IPS DF 6.9 (cell line): ENCODE data around the gene XPC.
"Not testable (repeated sequence)": the region's sequence is repeated elsewhere in the genome, so short reads cannot be mapped to it uniquely, and the experiment has no call there.

Experiments
- DNase-seq: peaks from one replicate; pipeline ENCODE4 v3.0.0-alpha.2; 2013; ENCODE audit warnings: low read depth, low spot score
- H3K27ac ChIP-seq: one replicate; pipeline ENCODE4 v1.5.1; 2013; ENCODE audit warnings: low read length, control low read depth
- H3K27me3 ChIP-seq: 2 replicates; pipeline ENCODE4 v1.6.1; 2013; ENCODE audit warnings: mild to moderate bottlenecking, low read length; ENCODE audit not compliant: control insufficient read depth, insufficient read depth
- H3K36me3 ChIP-seq: 2 replicates; pipeline ENCODE4 v1.6.1; 2013; ENCODE audit warnings: low read length; ENCODE audit not compliant: control insufficient read depth, insufficient read depth
- H3K4me1 ChIP-seq: 2 replicates; pipeline ENCODE4 v1.6.1; 2013; ENCODE audit warnings: low read length; ENCODE audit not compliant: control insufficient read depth, insufficient read depth
- H3K4me3 ChIP-seq: 2 replicates; pipeline ENCODE4 v1.5.1; 2013; ENCODE audit warnings: mild to moderate bottlenecking, low read length
- H3K9me3 ChIP-seq: 2 replicates; pipeline ENCODE4 v1.6.1; 2013; ENCODE audit warnings: low read length, inconsistent platforms; ENCODE audit not compliant: control insufficient read depth, insufficient read depth
- WGBS: extraction: QIAGEN DNeasy Blood & Tissue Kit; methylation state at CpG from one replicate; pipeline ENCODE4 v1.1.7; 2013; ENCODE audit warnings: mixed read lengths, missing lambda C conversion rate; ENCODE audit not compliant: insufficient read length, insufficient coverage; 5-methylcytosine and 5-hydroxymethylcytosine counted together

Gene XPC

DNA sequence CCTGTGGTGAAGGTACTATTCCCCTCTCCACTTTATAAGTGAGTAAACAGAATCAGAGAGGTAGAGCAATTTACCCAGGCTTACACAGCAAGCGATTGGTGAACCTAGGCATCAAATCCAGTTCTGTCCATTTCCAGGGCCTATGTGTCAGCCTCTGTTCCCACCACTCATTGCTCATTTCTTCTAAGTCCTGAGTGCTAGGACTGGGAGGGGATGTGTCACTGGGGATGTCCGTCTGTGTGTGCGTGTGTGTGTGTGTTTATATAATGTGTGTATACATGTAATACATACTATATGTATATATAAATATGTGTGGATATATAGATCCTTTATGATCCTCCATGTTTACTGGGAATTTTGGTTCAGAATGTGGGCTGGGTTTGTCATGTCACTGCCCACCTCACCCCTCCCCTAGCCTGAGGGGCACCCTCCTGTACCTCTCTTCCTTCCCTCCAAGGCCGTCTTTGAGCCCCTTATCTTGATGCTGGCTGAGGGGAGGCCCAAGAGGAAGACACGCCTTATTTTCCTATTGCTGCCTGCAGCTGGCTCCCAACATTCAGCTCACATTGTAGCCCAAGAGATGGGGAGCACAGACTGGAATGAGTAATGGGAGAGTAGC lies 51.4 kb downstream of the XPC start:
- Histone ChIP-seq H3K4me3 (no peak overlapping the region), H3K27ac (no peak overlapping the region), H3K9me3 (no peaks in the 10 kb centered on the region), H3K27me3 (no peaks in the 10 kb centered on the region), H3K36me3 (peaks cover 15% of the 10 kb centered on the region; the same call in 1 of the 2 replicates), H3K4me1 (peaks cover 2% of the 10 kb centered on the region)
- no CpG with 5 or more reads among the region's 5 CpGs for WGBS
- no peak for DNase-seq

GRCh38 chr3:14126017-14126886 lies 52.1 kb downstream of the XPC start:
- no CpG with 5 or more reads among the region's 11 CpGs for WGBS
- no peak for DNase-seq

DNA sequence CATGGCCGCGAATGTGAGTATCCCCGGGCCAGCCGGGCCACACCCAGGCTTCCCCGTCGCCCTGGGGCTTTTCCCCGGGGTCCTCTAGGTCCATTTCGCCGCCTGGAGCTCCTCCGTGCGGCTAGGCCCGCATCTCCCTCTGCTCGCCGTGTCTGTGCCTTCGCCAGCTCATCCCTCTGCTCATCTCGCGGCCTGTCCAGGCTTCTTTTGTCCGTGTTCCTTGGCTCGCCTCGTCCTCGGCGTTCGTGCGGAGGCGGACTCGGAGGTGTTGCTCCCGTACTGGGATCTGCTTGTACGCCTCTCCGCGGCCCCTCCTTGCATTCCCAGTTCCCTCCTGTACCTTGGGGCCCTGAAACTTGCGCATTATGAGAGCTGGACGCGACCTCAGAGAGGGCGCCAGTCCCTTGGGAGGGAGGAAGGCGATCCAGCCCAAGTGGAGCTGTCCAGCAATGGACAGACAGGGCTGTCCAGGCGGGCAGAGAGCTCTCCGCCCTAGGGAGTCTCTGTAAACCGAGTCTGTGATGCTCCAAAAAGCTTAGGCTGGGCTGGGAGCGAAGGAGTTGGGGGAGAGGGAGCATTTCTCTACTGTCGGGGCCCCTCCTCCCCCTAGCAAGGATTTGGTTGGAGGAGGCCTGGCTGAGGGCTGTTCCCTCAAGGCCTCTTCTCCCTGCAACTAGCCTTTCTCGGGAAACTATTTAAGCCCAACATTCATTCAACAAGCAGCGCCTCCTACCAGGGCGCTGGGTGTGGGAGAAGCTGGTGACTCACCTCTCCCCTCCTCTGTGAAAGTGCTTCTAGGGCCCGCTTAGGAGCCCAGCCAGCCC lies 53.0 kb downstream of the XPC start:
- Histone ChIP-seq H3K4me3 (peak overlapping the region; percentile 83), H3K36me3 (peaks cover 3% of the 10 kb centered on the region; the same call in 1 of the 2 replicates), H3K27ac (no peak overlapping the region), H3K27me3 (no peaks in the 10 kb centered on the region), H3K9me3 (no peaks in the 10 kb centered on the region), H3K4me1 (peaks cover 2% of the 10 kb centered on the region)
- no peak for DNase-seq
- no CpG with 5 or more reads among the region's 44 CpGs for WGBS

More at GRCh38 chr3:14126017-14126886, 52.1 kb downstream of the XPC start:
- H3K4me3 ChIP-seq = no peak overlapping the region; the same call in 1 of the 2 replicates
- peaks cover 12% of the 10 kb centered on the region; the same call in 1 of the 2 replicates for H3K36me3 ChIP-seq
- no peak overlapping the region for H3K27ac ChIP-seq
- H3K9me3 ChIP-seq = no peaks in the 10 kb centered on the region
- peaks cover 2% of the 10 kb centered on the region for H3K4me1 ChIP-seq
- H3K27me3 ChIP-seq = no peaks in the 10 kb centered on the region

GRCh38 chr3:14124615-14125192 lies 53.7 kb downstream of the XPC start, which contains the start of the genes CHCHD4 and TMEM43:
Gene CHCHD4, minus strand, starts transcription at chr3:14124870. Its CDS starts 194 bp downstream, at chr3:14124676.
Gene TMEM43, plus strand, starts transcription at chr3:14125052. Its CDS starts 142 bp downstream, at chr3:14125194.
- peak within 1 kb of the TSS; percentile 83 for H3K4me3 ChIP-seq
- H3K4me1 ChIP-seq = peaks cover 2% of the 10 kb centered on the region
- no peaks in the 10 kb centered on the region for H3K9me3 ChIP-seq
- H3K27me3 ChIP-seq = no peaks in the 10 kb centered on the region
- no peak within 1 kb of the TSS for H3K27ac ChIP-seq
- DNase-seq = peak; percentile 89
- H3K36me3 ChIP-seq = no peaks in the 10 kb centered on the region
- WGBS = no CpG with 5 or more reads among the region's 55 CpGs

- Histone ChIP-seq H3K36me3 (no peaks in the 10 kb centered on the region), H3K4me1 (peaks cover 2% of the 10 kb centered on the region), H3K27me3 (no peaks in the 10 kb centered on the region), H3K9me3 (no peaks in the 10 kb centered on the region), H3K4me3 (peak overlapping the region; percentile 83), H3K27ac (no peak overlapping the region)
- DNase-seq = no peak
- no CpG with 5 or more reads among the region's 37 CpGs for WGBS
These were observed 54.2 kb downstream of the XPC start for GRCh38 chr3:14124223-14124614.

GRCh38 chr3:14123308-14124222 lies 54.8 kb downstream of the XPC start:
- no peak overlapping the region for H3K27ac ChIP-seq
- peak overlapping the region; percentile 83; the same call in 1 of the 2 replicates for H3K4me3 ChIP-seq
- DNase-seq = no peak
- peaks cover 2% of the 10 kb centered on the region for H3K4me1 ChIP-seq
- H3K9me3 ChIP-seq = no peaks in the 10 kb centered on the region
- H3K27me3 ChIP-seq = no peaks in the 10 kb centered on the region
- WGBS = no CpG with 5 or more reads among the region's 15 CpGs
- no peaks in the 10 kb centered on the region for H3K36me3 ChIP-seq

DNA sequence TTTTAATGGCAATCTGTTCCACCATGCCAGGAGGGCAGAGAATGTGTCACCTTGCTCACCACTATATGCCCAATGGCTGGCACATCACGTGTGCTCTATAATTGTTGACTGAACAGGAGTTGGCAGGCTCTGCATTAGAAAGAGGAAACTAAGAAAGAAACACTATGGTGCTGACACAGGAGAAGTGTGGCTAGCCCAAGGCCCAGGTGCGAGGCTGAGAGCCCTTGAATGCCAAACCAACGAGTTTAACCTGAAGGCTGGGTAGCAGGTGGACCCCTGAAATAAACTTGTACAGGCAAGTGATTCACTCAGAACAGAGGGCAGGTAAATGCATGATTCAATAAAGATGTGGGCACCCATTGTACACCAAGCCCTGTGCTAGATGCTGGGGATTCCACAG lies 56.1 kb downstream of the XPC start:
- no CpG with 5 or more reads among the region's 3 CpGs for WGBS
- H3K36me3 ChIP-seq = no peaks in the 10 kb centered on the region
- no peak overlapping the region for H3K27ac ChIP-seq
- H3K27me3 ChIP-seq = no peaks in the 10 kb centered on the region
- no peaks in the 10 kb centered on the region for H3K9me3 ChIP-seq
- H3K4me3 ChIP-seq = no peak overlapping the region
- H3K4me1 ChIP-seq = peaks cover 4% of the 10 kb centered on the region
- no peak for DNase-seq

GRCh38 chr3:14121859-14122258 lies 56.5 kb downstream of the XPC start:
- H3K36me3 ChIP-seq = no peaks in the 10 kb centered on the region
- H3K27ac ChIP-seq = no peak overlapping the region
- no peaks in the 10 kb centered on the region for H3K27me3 ChIP-seq
- no peaks in the 10 kb centered on the region for H3K9me3 ChIP-seq
- DNase-seq = no peak
- no CpG with 5 or more reads among the region's 5 CpGs for WGBS
- no peak overlapping the region for H3K4me3 ChIP-seq
- peaks cover 4% of the 10 kb centered on the region for H3K4me1 ChIP-seq

DNA sequence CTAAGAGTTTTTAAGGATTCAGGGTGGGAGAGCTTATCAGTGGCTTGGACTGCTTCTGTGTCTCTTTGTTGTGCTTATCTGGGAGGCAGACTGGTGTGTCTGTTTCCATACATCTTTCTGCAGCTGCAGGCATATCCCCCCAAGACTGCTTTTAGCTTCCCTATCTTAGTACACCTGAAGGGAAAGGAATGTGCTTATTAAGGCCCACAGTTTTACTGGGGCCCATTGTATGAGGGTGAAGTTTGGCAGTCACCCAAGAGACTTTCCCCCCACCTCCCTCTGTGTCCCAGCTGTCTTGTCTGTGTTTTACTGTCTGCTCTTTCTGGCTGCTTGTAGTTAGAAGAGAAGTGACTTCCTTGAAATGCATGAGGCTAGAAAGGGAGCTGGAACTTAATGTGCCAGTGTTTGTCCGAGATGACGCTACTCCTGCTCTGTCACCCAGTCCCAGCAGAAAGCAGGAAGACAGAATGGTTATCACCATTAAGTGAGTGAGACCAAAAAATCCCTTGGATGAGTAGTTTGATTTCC lies 57.4 kb downstream of the XPC start:
- not testable (repeated sequence) for DNase-seq, H3K4me1 ChIP-seq, H3K36me3 ChIP-seq, H3K9me3 ChIP-seq, H3K4me3 ChIP-seq, H3K27me3 ChIP-seq, H3K27ac ChIP-seq
- no CpG with 5 or more reads among the region's 2 CpGs for WGBS
